GM20000 (cell line): Measurements from ENCODE around the gene LCAT.
A peak's percentile ranks its signal among the peaks of the same experiment; 100 is the strongest.
"Not testable (repeated sequence)": the region's sequence is repeated elsewhere in the genome, so short reads cannot be mapped to it uniquely, and the experiment has no call there.

ENCODE experiments used
- DNase-seq: peaks from one replicate; pipeline ENCODE4 v3.0.0; 2012; ENCODE audit warnings: low spot score
- TF ChIP-seq, protein P1 (sequence below): IDR thresholded peaks from 2 replicates; pipeline ENCODE4 v1.5.1; 2012; ENCODE audit warnings: mild to moderate bottlenecking, control low read depth; ENCODE audit errors: extremely low read depth, missing control alignments

Gene LCAT

DNA sequence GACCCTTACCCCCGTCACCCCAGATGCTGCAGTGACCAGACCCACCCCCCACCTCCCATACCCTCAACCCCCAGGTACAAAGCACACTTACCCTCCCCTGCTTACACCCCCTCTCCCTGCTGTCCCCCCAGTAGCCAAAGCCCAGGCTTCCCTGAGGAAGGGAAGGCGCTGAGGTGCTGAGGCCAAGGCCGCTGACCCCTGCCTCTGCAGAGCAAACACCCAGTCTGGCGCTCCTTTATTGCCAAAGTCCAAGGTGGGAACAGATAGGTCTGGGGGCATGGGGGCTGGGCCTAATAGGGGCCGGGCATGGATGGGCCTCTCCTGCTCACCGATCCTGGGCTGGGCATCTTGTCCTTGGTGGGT, 683 bp downstream of the LCAT start:
- no peak for DNase-seq
- TF ChIP-seq, protein P1, sequence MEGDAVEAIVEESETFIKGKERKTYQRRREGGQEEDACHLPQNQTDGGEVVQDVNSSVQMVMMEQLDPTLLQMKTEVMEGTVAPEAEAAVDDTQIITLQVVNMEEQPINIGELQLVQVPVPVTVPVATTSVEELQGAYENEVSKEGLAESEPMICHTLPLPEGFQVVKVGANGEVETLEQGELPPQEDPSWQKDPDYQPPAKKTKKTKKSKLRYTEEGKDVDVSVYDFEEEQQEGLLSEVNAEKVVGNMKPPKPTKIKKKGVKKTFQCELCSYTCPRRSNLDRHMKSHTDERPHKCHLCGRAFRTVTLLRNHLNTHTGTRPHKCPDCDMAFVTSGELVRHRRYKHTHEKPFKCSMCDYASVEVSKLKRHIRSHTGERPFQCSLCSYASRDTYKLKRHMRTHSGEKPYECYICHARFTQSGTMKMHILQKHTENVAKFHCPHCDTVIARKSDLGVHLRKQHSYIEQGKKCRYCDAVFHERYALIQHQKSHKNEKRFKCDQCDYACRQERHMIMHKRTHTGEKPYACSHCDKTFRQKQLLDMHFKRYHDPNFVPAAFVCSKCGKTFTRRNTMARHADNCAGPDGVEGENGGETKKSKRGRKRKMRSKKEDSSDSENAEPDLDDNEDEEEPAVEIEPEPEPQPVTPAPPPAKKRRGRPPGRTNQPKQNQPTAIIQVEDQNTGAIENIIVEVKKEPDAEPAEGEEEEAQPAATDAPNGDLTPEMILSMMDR: no peak

DNA sequence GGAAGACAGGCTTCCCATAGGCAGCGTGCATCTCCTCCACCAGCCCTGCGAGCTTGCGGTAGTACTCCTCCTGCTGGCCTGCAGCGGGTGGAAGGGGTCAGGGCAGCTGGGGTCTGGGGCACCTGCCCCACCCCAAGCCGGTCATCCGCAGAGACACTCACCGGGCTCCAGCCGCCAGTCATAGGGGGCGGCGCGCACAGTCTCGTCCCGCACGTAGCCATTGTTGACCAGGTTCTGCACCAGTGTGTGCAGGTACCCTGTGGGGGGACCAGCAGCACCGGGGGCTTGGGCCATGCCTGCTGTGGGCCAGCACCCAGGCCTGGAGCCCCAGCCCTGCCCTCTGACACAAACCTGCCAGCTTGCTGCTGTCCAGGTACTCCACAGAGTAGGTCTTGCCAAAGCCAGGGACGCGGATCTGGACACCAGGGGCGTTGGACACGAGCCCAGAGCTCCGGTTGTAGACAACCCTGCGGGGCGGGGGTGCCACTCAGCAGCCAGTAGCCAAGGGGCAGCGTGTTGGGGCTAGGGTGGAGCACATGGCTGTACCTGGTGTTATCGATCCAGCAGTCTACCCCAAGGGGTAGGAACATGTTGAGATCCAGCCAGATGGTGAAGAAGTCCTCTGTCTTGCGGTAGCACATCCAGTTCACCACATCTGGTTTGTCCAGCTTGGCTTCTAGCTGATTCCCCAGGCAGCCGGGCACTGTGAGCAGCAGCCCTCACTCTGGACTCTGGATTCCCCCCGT, 1.2 kb downstream of the LCAT start:
- DNase-seq: no peak

DNA sequence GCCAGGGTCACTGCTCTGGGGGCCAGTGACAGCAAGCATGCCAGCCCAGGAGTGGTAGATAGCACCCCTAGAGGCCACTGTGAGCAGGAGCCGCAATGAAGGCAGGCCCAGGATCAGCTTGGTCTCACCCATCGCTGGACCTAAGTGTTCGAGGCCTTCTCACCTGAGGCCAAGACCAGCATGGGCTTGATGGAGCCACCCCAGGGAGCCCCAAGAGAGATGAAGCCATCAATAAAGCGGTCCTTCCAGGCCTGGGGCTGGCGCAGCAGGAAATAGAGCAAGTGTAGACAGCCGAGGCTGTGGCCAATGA, 1.8 kb downstream of the LCAT start:
- TF ChIP-seq, protein P1: peak; percentile 78
- peak; percentile 78 for DNase-seq

More for the DNA sequence above, 1.2 kb downstream of the LCAT start:
- TF ChIP-seq, protein P1: no peak

DNA sequence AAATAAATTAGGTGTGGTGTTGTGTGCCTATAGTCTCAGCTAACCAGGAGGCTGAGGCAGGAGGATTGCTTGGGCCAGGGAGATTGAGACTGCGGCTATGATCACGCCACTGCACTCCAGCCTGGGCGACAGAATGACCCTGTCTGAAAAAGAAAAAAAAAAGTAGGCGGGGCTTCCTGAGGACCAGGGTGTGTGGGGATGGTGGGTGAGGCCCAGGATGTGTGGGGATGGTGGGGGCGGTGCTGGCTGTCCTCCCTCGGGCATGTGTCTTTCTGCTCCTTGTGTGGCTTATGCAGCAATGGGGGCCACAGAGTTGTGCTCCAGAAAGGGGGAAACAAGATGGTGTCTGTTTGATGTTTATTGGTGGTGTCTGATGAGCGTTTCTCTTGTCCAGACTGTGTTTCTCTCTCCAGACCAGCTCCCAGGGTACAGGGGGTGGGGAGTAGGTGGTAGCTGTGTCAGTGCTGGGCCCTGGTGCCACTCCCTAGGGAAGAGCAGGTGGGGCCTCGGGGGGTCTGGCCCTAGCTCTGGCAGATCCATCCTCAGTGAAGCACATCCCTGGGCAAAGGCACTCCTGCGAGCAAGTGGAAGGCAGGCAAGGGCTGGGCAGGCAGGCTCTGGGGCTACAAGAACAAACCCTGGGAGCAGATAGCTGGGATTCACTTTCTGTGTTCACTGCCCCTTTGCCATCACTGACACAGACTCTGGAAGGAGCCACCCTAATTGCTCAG, 2.3 kb downstream of the LCAT start:
- TF ChIP-seq, protein P1: no peak
- DNase-seq: no peak

DNA sequence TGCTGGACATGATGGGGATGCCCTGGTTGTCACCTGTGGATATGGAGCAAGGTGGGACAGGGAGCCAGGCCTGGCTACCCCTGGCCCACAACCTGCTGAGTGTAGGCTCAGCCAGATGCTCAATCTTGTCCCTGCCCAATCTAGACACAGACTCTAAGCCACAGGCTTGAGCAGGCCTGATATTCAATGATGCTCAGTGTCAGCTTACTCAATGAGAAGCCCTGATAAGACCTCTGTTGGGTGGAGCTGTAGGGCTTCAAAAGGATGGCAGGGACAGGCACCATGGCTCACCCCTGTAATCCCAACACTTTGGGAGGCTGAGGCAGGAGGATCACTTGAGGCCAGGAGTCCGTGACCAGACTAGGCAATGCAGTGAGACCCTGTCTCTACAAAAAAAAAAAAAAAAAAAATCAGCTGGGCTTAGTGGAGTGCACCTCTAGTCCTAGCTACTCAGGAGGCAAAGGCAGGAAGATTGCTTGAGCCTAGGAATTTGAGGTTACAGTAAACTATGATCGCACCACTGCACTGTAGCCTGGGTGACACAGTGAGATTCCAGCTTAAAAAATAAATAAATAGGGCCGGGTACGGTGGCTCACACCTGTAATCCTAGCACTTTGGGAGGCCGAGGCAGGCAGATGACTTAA, 3.4 kb downstream of the LCAT start:
- TF ChIP-seq, protein P1: no peak

DNA sequence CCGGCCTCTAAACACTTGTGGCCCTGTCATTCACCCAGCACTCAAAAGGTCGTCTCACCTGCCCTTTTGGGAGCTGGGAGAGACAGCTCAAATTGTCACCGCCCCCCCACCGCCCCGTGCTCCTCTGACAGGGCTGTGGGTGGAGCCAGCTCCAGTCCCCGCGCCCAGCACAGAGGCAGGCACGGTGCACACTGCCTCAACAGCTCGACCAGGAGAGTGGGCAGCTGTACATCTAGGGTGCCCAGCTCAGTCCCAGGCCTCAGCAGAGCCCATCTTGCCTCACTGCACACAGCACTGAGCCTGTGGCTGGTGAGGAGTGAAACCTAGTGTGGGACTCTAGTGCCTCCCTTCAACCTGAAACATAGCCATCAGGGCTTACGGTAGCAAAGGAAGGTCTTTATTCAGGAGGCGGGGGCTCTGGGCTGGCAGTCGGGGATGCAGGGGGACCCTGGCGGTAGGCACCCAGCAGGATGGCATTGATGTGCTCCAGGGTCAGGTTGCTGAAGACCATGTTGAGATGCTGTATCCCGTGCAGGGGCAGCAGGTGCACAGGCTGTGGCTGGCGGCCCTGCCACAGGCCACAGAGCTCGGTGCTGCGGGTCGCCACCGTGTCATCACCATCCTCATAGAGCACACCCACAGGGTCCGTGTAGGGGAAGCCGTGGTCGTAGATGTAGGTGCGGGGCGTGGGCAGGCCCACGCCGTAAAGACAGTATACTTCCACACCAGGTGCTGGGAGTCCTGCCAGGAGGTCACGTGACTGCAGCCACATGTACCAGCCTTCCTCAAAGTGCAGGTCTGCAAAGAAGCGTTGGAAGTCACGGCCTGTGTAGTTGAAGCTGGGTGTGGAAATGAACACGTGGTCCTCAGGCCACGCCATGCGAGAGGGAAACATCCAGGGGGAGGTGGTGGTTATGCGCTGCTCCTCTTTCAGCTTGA, 4.1 kb downstream of the LCAT start:
- DNase-seq: no peak
- TF ChIP-seq, protein P1: no peak

More for the DNA sequence above, 3.4 kb downstream of the LCAT start:
- DNase-seq: no peak

DNA sequence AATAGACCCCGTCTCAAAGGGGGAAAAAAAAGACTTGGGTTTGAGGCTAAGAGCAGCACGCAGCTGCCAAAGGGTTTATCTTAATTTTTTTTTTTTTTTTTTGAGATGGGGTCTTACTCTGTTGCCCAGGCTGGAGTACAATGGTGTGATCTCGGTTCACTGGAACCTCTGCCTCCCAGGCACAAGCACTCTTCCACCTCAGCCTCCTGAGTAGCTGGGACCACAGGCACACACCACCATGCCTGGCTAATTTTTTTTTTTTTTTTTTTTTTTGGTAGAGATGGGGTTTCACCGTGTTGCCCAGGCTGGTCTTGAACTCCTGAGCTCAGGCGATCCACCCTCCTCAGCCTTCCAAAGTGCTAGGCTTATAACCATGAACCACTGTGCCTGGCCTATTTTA, 6.2 kb downstream of the LCAT start:
- DNase-seq: not testable (repeated sequence)
